ENCODE data around the gene ELL2. TPM values are rescaled to one million over a fixed set of nuclear protein-coding genes. Genes with fewer than 3 reads are reported as not detected.

Gene ELL2
- 10 to 100 TPM; 54.4 to 59.0 TPM for total RNA-seq

GRCh38 chr5:95961617-95962474, at the start of gene ELL2:
ELL2 (minus strand) TSS chr5:95961851; CDS start chr5:95961721, 130 bp downstream.
- Mint-ChIP-seq H3K4me1 (peaks cover 62% of the 10 kb centered on the region), H3K27ac (peak within 1 kb of the TSS; percentile 98), H3K4me3 (peak within 1 kb of the TSS; percentile 95), H3K9me3 (no peaks in the 10 kb centered on the region), H3K27me3 (no peaks in the 10 kb centered on the region), H3K36me3 (ENCODE audit: low read depth) (peaks cover 18% of the 10 kb centered on the region)
- DNase-seq, result peak; percentile 99
- ChIA-PET CTCF (interaction anchor here (0.6 to 5.6 kb wide), 16 partner anchors 11 to 640 kb away, joined by 3 to 30 read pairs (median 3); no protein-coding TSS in a partner anchor), POLR2A (interaction anchor here (0.7 to 5.3 kb wide), 17 partner anchors 10 to 1219 kb away, joined by 3 to 31 read pairs (median 6); partner anchors contain the start of genes CAST, GLRX and RFESD)

- Mint-ChIP-seq H3K36me3 (ENCODE audit: low read depth) (peaks cover 2% of the 10 kb centered on the region), H3K27ac (no peak overlapping the region), H3K27me3 (no peaks in the 10 kb centered on the region), H3K9me3 (peaks cover 10% of the 10 kb centered on the region), H3K4me1 (no peaks in the 10 kb centered on the region), H3K4me3 (no peak overlapping the region)
- POLR2A ChIA-PET, result no interaction called here
- DNase-seq, result no peak
- CTCF ChIA-PET, result no interaction called here
Measured at GRCh38 chr5:96008987-96009647, 47.5 kb upstream of the ELL2 start.

- DNase-seq, result no peak
- peaks cover 10% of the 10 kb centered on the region for H3K9me3 Mint-ChIP-seq
- H3K36me3 Mint-ChIP-seq (ENCODE audit: low read depth), result peaks cover 2% of the 10 kb centered on the region
- H3K27me3 Mint-ChIP-seq, result no peaks in the 10 kb centered on the region
- no peak overlapping the region for H3K4me3 Mint-ChIP-seq
- POLR2A ChIA-PET, result no interaction called here
- no peak overlapping the region for H3K27ac Mint-ChIP-seq
- CTCF ChIA-PET, result no interaction called here
- H3K4me1 Mint-ChIP-seq, result no peaks in the 10 kb centered on the region
Measured at GRCh38 chr5:96008487-96008886, 46.8 kb upstream of the ELL2 start.

GRCh38 chr5:96007051-96007450, 45.4 kb upstream of the ELL2 start:
- ChIA-PET CTCF (no interaction called here), POLR2A (no interaction called here)
- Mint-ChIP-seq H3K36me3 (ENCODE audit: low read depth) (peaks cover 2% of the 10 kb centered on the region), H3K27me3 (no peaks in the 10 kb centered on the region), H3K27ac (no peak overlapping the region), H3K9me3 (peaks cover 10% of the 10 kb centered on the region), H3K4me3 (no peak overlapping the region), H3K4me1 (no peaks in the 10 kb centered on the region)
- DNase-seq, result no peak

- no peak for DNase-seq
- H3K4me3 Mint-ChIP-seq, result no peak overlapping the region
- ChIA-PET CTCF (interaction anchor here (0.6 kb wide), 1 partner anchor 44 kb away, joined by 5 read pairs; no protein-coding TSS in a partner anchor), POLR2A (no interaction called here)
- no peak overlapping the region for H3K27ac Mint-ChIP-seq
- H3K27me3 Mint-ChIP-seq, result no peaks in the 10 kb centered on the region
- H3K4me1 Mint-ChIP-seq, result no peaks in the 10 kb centered on the region
- peaks cover 10% of the 10 kb centered on the region for H3K9me3 Mint-ChIP-seq
- H3K36me3 Mint-ChIP-seq (ENCODE audit: low read depth), result peaks cover 2% of the 10 kb centered on the region
Measured at GRCh38 chr5:96006291-96006690, 44.6 kb upstream of the ELL2 start.

GRCh38 chr5:96004754-96005153, 43.1 kb upstream of the ELL2 start:
- no peak overlapping the region for H3K4me3 Mint-ChIP-seq
- DNase-seq, result no peak
- POLR2A ChIA-PET, result no interaction called here
- H3K9me3 Mint-ChIP-seq, result peaks cover 10% of the 10 kb centered on the region
- H3K36me3 Mint-ChIP-seq (ENCODE audit: low read depth), result peaks cover 2% of the 10 kb centered on the region
- H3K4me1 Mint-ChIP-seq, result no peaks in the 10 kb centered on the region
- CTCF ChIA-PET, result no interaction called here
- H3K27me3 Mint-ChIP-seq, result no peaks in the 10 kb centered on the region
- no peak overlapping the region for H3K27ac Mint-ChIP-seq

- H3K9me3 Mint-ChIP-seq, result peaks cover 10% of the 10 kb centered on the region
- DNase-seq, result no peak
- H3K36me3 Mint-ChIP-seq (ENCODE audit: low read depth), result no peaks in the 10 kb centered on the region
- no peak overlapping the region for H3K27ac Mint-ChIP-seq
- ChIA-PET CTCF (interaction anchor here (0.8 kb wide), 1 partner anchor 123 kb away, joined by 4 read pairs; no protein-coding TSS in a partner anchor), POLR2A (no interaction called here)
- H3K27me3 Mint-ChIP-seq, result no peaks in the 10 kb centered on the region
- H3K4me1 Mint-ChIP-seq, result no peaks in the 10 kb centered on the region
- H3K4me3 Mint-ChIP-seq, result no peak overlapping the region
Measured at GRCh38 chr5:96004087-96004486, 42.4 kb upstream of the ELL2 start.

GRCh38 chr5:96001262-96001661, 39.6 kb upstream of the ELL2 start:
- ChIA-PET POLR2A (interaction anchor here (0.9 kb wide), 1 partner anchor 24 kb away, joined by 3 read pairs; no protein-coding TSS in a partner anchor), CTCF (no interaction called here)
- H3K4me1 Mint-ChIP-seq, result peaks cover 2% of the 10 kb centered on the region

GRCh38 chr5:96000308-96000707, 38.7 kb upstream of the ELL2 start:
- no peaks in the 10 kb centered on the region for H3K27me3 Mint-ChIP-seq
- no peak overlapping the region for H3K4me3 Mint-ChIP-seq
- H3K36me3 Mint-ChIP-seq (ENCODE audit: low read depth), result no peaks in the 10 kb centered on the region
- ChIA-PET CTCF (no interaction called here), POLR2A (no interaction called here)
- DNase-seq, result no peak
- H3K27ac Mint-ChIP-seq, result no peak overlapping the region
- peaks cover 9% of the 10 kb centered on the region for H3K9me3 Mint-ChIP-seq
- H3K4me1 Mint-ChIP-seq, result peaks cover 2% of the 10 kb centered on the region

More at GRCh38 chr5:96001262-96001661, 39.6 kb upstream of the ELL2 start:
- H3K9me3 Mint-ChIP-seq, result peaks cover 9% of the 10 kb centered on the region
- DNase-seq, result no peak
- no peaks in the 10 kb centered on the region for H3K36me3 Mint-ChIP-seq (ENCODE audit: low read depth)
- no peak overlapping the region for H3K4me3 Mint-ChIP-seq
- H3K27ac Mint-ChIP-seq, result no peak overlapping the region
- no peaks in the 10 kb centered on the region for H3K27me3 Mint-ChIP-seq

- ChIA-PET CTCF (no interaction called here), POLR2A (no interaction called here)
- Mint-ChIP-seq H3K4me3 (no peak overlapping the region), H3K27me3 (no peaks in the 10 kb centered on the region), H3K9me3 (peaks cover 2% of the 10 kb centered on the region), H3K4me1 (peaks cover 2% of the 10 kb centered on the region), H3K36me3 (ENCODE audit: low read depth) (no peaks in the 10 kb centered on the region), H3K27ac (no peak overlapping the region)
- DNase-seq, result no peak
Measured at GRCh38 chr5:95996904-95997723, 35.5 kb upstream of the ELL2 start.

GRCh38 chr5:95995962-95996489, 34.4 kb upstream of the ELL2 start:
- H3K27me3 Mint-ChIP-seq, result no peaks in the 10 kb centered on the region
- DNase-seq, result no peak
- no peak overlapping the region for H3K4me3 Mint-ChIP-seq
- POLR2A ChIA-PET, result no interaction called here
- CTCF ChIA-PET, result interaction anchor here (1.1 to 1.2 kb wide), 2 partner anchors 35 to 137 kb away, joined by 3 read pairs; partner anchors contain the start of gene ELL2
- H3K27ac Mint-ChIP-seq, result no peak overlapping the region
- H3K9me3 Mint-ChIP-seq, result peaks cover 2% of the 10 kb centered on the region
- H3K36me3 Mint-ChIP-seq (ENCODE audit: low read depth), result no peaks in the 10 kb centered on the region
- peaks cover 2% of the 10 kb centered on the region for H3K4me1 Mint-ChIP-seq

GRCh38 chr5:95993776-95994175, 32.1 kb upstream of the ELL2 start:
- ChIA-PET CTCF (no interaction called here), POLR2A (no interaction called here)
- Mint-ChIP-seq H3K4me1 (peaks cover 2% of the 10 kb centered on the region), H3K9me3 (peaks cover 2% of the 10 kb centered on the region), H3K4me3 (no peak overlapping the region), H3K27me3 (no peaks in the 10 kb centered on the region), H3K36me3 (ENCODE audit: low read depth) (no peaks in the 10 kb centered on the region), H3K27ac (no peak overlapping the region)
- DNase-seq, result no peak

- Mint-ChIP-seq H3K27me3 (no peaks in the 10 kb centered on the region), H3K4me1 (peaks cover 2% of the 10 kb centered on the region), H3K4me3 (no peak overlapping the region), H3K36me3 (ENCODE audit: low read depth) (no peaks in the 10 kb centered on the region), H3K9me3 (peaks cover under 1% of the 10 kb centered on the region), H3K27ac (no peak overlapping the region)
- no peak for DNase-seq
- CTCF ChIA-PET, result no interaction called here
- POLR2A ChIA-PET, result no interaction called here
Measured at GRCh38 chr5:95993266-95993665, 31.6 kb upstream of the ELL2 start.

All from activated CD4-positive, alpha-beta memory T cell treated with anti-CD3 and anti-CD28 coated beads, Interleukin-2, amount 10 ng/mL, durations not matched to agents 7 days and 5 days (primary cell).